ENCODE measurements around the gene SKAP2.
"Not testable (repeated sequence)": the region's sequence is repeated elsewhere in the genome, so short reads cannot be mapped to it uniquely, and the experiment has no call there.

The SKAP2 gene

GRCh38 chr7:26857170-26857505, 7.3 kb downstream of the SKAP2 start:
- DNase-seq, result no peak

- no peak for DNase-seq
Observed at GRCh38 chr7:26856176-26856985, 8.0 kb downstream of the SKAP2 start.

DNA sequence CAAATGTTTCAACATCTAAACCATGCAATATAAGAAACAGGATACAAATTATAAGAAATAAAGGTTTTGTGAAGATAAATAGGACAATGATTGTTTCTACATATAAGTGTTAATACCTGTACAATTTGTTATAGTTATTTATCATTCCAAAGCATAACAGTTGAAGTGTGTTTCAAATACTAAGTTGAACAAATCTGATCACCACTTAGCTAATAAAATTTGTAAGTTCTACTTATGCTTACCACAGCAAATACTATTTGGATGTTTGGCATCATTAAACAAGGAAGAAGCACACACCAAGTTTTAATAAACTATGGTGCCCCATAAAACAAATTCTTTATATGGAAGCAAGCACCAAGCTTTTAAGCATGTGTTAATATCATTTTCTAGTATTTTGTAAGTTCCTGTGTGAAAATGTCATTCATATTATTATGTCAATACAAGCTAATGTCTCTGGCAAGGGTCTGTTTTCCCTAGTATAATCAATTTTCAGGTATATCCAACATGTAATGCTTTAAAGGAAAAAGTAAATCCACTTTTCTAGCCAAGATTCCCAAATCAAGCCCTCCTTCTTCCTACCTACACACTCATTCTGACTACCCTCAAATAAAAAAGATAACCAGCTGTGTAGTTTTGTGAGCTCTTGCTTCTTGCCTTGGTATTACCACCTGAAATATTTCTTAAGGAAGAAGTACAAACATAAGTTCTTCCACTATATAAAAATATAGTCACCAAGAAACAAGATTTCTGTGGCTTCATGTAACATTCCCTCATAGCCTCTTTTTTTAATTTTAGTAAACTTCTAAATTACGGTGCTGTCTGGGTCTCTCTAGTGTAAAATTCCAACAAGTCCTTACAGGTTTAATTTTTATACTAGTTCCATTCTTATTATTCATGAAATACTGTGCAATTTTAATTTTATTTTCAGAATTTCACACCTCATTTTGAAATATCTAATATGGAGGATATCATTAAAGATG, 9.2 kb downstream of the SKAP2 start:
- DNase-seq, result no peak

- DNase-seq, result peak; percentile 9
Observed at GRCh38 chr7:26853788-26854393, 10.5 kb downstream of the SKAP2 start.

- no peak for DNase-seq
Observed at GRCh38 chr7:26850193-26850651, 14.2 kb downstream of the SKAP2 start.

DNA sequence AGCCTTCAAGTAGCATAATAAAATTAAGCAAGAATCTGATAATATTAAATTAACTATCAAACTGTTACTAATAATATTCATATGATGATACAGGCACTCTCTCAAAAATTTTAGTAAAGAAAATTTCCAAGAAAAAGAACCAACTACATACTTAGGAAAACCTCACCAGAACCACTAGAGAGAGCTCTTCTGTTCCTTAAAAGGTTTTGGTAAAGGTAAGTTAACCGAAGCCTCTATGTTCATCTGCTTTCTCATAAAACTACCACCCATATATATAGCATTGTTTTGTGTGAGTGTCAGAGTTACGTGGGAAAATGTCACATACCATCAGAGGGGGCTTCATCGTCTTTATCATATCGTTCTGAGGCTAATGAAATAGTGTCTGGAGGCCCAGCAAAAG, 20.7 kb downstream of the SKAP2 start:
- no peak for DNase-seq

DNA sequence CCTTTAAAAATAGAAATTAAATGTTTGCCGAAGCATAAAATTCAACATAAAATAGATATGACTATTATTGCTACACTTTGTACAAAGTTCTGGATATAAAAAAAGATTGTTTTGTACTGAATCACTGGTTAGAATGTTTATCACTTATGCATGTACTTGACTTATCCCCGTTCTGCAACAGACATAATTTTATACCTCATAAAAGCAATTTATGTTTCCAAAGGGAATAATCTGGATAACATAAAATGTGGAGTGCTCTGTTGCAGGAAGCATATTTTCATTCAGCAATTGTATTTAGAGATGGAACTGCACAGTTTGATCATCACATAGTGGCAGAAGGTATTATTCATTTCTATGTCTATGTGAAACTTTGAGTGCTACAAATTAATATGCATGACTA, 21.5 kb downstream of the SKAP2 start:
- DNase-seq, result no peak

- no peak for DNase-seq
Observed at GRCh38 chr7:26841003-26841739, 23.2 kb downstream of the SKAP2 start.

- DNase-seq, result not testable (repeated sequence)
Observed at GRCh38 chr7:26836793-26837192, 27.6 kb downstream of the SKAP2 start.

- DNase-seq, result no peak
Observed at GRCh38 chr7:26815426-26815825, 49.0 kb downstream of the SKAP2 start.

- DNase-seq, result no peak
Observed at GRCh38 chr7:26813432-26813831, 51.0 kb downstream of the SKAP2 start.

DNA sequence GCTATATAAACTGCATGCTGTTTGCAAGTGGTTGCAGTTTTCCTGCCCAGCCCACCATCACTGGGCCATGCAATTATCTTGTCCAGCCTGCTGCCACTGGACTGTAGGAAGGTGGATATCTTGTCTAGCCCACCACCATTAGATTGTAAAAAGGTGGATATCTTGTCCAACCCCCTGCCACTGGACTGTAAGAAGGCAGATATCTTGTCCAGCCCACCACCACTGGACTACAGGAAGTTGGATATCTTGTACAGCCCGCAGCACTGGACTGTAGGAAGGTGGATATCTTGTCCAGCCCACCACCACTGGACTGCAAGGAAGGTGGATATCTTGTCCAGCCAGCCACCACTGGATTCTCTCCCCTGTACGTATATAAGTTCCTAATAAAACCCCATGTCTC, 69.8 kb downstream of the SKAP2 start:
- DNase-seq, result no peak

- DNase-seq, result no peak
Observed at GRCh38 chr7:26792576-26792975, 71.8 kb downstream of the SKAP2 start.

DNA sequence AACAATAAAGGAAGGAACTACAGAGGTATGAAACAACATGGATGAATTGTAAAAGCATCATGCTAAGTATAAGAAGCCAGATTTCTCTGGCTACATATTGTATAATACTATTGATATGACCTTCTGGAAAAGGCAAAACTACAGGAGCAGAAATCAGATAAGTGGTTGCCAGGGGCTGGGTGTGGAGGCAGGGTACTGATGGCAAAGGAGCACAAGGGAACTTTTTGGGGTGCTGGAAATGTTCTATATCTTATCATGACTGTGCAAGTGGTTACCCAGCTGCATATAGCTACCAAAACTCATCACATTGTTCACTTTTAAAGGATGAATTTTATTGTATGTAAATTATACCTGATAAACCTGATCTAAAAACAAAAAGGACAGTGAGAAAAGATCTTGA, 72.4 kb downstream of the SKAP2 start:
- no peak for DNase-seq

DNA sequence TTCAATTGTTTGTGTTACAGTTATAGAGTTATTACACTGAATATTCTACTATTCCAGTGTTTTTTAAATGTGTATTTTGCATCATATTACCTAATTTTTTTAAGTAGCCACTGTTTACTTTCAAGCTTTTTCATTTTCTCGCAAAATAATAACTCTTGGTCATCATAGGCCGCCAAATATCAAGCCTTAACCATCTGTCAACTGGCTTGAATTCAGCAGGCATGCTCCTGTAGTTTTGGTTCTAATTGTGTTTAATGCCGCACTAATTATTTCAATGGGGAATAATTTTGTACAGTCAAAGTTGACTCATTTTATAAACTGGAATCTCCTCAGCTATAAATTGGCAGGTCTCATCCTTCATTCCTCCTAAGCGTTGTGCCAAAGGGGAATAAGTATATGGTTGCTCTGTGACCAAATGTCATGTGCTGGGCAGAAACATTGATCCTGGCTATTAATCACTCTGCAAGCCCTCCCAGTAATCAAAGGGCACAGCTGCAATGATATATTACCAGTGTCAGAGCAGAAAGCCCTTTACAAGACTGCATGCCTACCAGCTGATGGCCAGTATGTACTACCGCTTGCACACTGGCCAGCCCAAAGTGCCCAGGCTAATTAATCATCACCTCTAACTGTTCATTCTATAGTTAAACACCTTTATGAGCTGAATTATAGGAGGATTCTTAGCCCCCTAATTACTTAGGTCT, 74.8 kb downstream of the SKAP2 start:
- DNase-seq, result no peak

GRCh38 chr7:26787701-26788100, 76.7 kb downstream of the SKAP2 start:
- DNase-seq, result no peak

- DNase-seq, result no peak
Observed at GRCh38 chr7:26784118-26784517, 80.3 kb downstream of the SKAP2 start.

- no peak for DNase-seq
Observed at GRCh38 chr7:26782501-26782900, 81.9 kb downstream of the SKAP2 start.

- no peak for DNase-seq
Observed at GRCh38 chr7:26779978-26780595, 84.3 kb downstream of the SKAP2 start.

DNA sequence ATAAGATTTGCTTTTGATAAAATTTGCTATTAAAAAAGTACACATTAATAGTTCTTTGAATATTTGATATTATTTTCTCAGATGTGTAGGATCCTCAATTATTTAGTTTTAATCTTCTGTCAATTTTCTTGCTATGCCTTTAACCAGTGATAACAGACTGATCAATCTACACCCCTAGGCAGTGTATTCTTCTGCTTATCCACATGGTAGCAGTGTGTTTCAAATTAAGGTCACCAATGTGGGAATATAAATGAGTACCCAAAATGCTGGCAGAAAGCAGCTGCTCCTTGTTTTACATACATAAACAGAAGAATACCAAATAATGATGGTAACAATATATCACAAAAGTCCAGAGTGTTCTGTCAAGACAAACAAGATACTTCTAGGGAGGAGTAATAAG, 87.0 kb downstream of the SKAP2 start:
- no peak for DNase-seq

DNA sequence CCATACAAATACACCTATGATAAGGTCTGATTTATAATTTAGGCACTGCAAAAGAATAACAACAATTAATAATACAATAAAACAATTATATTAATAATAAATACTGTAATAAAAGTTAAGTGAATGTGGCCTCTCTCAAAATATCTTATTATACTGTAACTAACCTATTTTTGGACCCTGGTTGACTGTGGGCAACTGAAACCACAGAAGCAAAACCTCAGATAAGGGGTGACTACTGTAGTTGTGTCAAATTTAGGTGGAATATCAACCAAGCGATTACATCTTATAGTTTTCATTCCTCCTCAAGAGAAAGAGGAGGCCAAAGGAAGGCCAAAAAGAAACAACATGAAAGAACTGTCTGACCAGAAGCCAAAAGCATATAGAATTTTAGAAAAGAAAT, 103.9 kb downstream of the SKAP2 start:
- DNase-seq, result peak; percentile 33

- no peak for DNase-seq
Observed at GRCh38 chr7:26759108-26759507, 105.3 kb downstream of the SKAP2 start.
